Upper lobe of left lung (tissue), 4 donors: ENCODE measurements around the gene PLEKHA8.

Experiments used
- CTCF ChIP-seq, 6 experiments: fragments of 450-650 bp in 4 of 6; fragments of 200-600 bp in 2 of 6; sonication (generic) in 2 of 6; IDR thresholded peaks; one replicate each; pipeline ENCODE4 v1.5.1; 2016 to 2019; ENCODE audit warnings: antibody characterized with exemption in 6 of 6
- EP300 ChIP-seq, 4 donors: sonication (generic); formaldehyde crosslinking; IDR thresholded peaks; one replicate each; pipeline ENCODE4 v1.5.1; 2017; ENCODE audit warnings: antibody characterized with exemption in 4 of 4, control low read depth in 2 of 4
- POLR2A ChIP-seq, 4 donors: fragments of 450-650 bp; IDR thresholded peaks; one replicate each; pipeline ENCODE4 v1.5.1; 2016 to 2017; ENCODE audit warnings: antibody characterized with exemption in 4 of 4, mild to moderate bottlenecking in 2 of 4
- POLR2AphosphoS5 ChIP-seq, 2 donors: sonication (generic); formaldehyde crosslinking; IDR thresholded peaks; one replicate each; pipeline ENCODE4 v1.5.1; 2017; ENCODE audit warnings: antibody characterized with exemption in 2 of 2

GRCh38 chr7:30157204-30157603 is 129.0 kb downstream of the PLEKHA8 start:
- TF ChIP-seq CTCF (IDR thresholded peaks at IDR 0.05) (no peak), EP300 (IDR thresholded peaks at IDR 0.05) (no peak), POLR2A (IDR thresholded peaks at IDR 0.05) (no peak), POLR2AphosphoS5 (IDR thresholded peaks at IDR 0.05) (no peak)
